NCI-H1417 (cell line): ENCODE measurements around the gene POU6F2.
"Not testable (repeated sequence)": the region's sequence is repeated elsewhere in the genome, so short reads cannot be mapped to it uniquely, and the experiment has no call there.

Source experiments
- DNase-seq, 3 experiments: peaks; one replicate each; lab custom pipeline; 2025; lab: John Stamatoyannopoulos, UW

The POU6F2 gene

DNA sequence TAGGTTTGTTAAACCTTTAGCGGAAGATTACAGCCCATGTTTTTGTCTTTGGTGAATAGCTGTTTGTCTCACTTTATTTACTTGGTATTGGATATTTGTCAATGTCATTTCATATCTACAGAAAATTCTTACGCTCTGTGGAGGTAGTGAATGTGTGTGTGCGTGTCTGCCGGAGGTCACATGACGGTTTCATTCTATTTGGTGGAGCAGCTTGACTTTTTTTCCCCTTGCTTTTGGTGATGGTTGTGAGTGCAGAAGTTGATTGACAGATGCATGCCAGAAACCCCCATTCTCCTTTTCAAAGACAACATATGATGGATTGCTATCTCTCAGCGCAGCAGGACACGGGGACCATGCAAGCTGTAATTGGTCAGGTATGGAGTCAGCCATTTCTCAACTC lies at the start of gene POU6F2:
Gene POU6F2 (plus strand): TSS at position 225 of the 400 bp plus-strand sequence. CDS start 45 bp downstream, at position 270.
- DNase-seq, result no peak

GRCh38 chr7:38928506-38928905 lies 49.2 kb upstream of the POU6F2 start:
- DNase-seq, result no peak

- peak in 2 of 3 experiments; percentile 33 to 80 for DNase-seq
These were observed 48.1 kb upstream of the POU6F2 start for GRCh38 chr7:38929460-38930171.

- peak; percentile 70 to 89 (median 71) for DNase-seq
These were observed 45.1 kb upstream of the POU6F2 start for GRCh38 chr7:38932509-38933168.

- DNase-seq, result peak in 1 of 3 experiments; percentile 38
These were observed 43.7 kb upstream of the POU6F2 start for GRCh38 chr7:38934051-38934450.

GRCh38 chr7:38934536-38934935 lies 43.2 kb upstream of the POU6F2 start:
- DNase-seq, result no peak

- no peak for DNase-seq
These were observed 41.1 kb upstream of the POU6F2 start for GRCh38 chr7:38936641-38937040.

DNA sequence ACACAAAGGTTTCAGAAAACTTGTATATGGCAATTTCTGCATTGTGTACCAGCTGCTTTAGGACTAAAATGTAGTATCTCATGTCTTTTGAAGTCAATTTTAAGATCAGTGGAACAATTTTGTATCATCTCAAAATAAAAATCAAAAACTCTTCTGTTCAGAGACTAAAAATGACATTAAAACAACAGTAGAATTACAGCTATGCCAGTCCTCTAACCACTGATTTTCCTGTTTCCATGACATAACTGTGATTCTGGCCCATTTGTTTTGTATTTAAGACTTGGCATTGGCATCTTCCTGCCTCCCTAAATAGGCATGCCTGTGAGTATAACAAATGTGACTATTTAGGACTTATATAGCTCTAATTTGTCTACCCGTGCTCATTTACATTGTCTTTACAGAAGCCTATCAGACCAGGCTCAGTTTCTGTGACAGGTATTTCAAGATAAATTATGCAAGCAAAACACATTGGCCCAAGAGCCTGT lies 39.7 kb upstream of the POU6F2 start:
- DNase-seq, result no peak

GRCh38 chr7:38938589-38938988 lies 39.1 kb upstream of the POU6F2 start:
- DNase-seq, result no peak

DNA sequence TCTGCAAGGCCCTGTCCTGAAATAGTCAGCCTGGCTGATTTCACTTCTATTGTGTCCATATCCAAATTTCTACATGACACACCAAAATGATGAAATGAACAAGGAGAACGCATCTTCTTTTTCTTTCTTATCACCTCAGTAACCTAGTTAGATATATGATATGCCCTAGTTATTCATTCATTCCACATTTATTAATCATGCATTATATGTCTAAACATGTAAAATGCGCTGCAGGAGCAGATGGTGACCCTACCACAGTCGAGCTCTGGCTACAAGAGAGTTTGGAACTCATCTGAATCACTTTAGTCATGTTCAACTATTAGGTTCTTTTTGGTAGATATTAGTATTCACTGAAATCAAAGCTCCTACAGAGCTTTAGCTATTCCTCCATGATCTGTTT lies 36.9 kb upstream of the POU6F2 start:
- no peak for DNase-seq

DNA sequence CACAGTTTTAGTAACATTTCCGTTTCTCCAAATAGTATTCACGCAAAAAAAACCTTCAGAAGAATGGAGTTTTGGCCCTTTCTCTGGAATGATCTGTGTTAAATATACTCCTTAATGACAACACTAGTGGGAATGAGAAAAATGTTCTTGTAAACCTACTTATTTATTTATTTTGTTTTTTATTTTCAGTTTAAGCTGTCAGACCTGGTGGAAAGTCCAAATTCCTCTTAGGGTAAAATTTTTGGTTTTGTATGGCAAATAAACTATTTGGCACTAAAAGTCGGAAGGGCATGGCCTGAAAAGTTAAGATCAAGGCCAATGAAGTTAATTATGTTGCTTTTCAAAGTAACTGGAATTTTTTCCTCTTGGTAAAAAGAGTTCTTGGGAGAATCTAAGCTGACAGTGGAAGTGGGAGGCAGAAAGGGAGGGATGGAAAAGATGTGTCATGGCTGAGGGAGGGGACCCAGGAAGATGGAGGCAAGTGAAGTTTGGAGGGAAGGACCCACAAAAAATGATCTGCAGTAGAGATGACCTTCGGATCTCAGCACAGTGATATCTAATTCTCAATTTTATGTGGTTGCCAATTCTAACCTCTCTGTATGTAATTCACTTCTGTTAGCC lies 35.2 kb upstream of the POU6F2 start:
- no peak for DNase-seq

- not testable (repeated sequence) for DNase-seq
These were observed 30.2 kb upstream of the POU6F2 start for GRCh38 chr7:38947541-38947940.

DNA sequence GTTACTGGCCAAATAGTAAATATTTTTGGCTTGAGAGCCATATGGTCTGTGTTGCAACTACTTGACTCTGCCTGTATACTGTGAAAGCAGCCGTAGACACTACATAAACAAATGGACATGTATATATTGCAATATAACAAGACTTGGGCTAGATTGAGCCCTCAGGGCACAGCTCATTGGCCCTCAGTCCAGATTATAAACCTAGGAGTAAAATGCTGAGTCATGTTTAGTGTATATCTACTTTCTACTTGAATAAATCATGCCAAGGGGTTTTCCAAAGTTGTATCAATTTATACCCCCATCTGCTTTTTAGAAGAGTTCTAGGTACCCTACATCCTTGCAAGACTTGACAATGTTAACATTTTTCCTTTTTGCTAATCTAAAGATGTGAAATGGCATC lies 27.4 kb upstream of the POU6F2 start:
- peak in 1 of 3 experiments; percentile 38 for DNase-seq

DNA sequence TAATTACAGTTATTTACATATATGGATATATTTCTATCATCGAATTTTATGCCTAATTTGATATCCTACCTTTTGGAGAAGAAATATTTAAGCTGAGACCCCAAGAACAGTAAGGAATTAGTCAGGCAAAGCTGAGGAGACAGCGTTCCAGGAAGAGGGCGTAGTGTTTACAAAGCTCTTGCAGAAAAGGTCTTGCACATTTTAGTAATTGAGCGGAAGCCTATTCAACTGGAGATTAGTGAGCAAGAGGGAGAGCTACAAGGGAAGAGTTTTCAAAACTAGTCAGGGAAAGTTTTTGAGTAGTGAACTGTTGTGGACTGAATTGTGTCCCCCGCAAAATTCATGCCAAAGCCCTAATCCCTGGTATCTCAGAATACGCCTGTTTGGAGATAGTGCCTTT lies 26.5 kb upstream of the POU6F2 start:
- DNase-seq, result no peak

DNA sequence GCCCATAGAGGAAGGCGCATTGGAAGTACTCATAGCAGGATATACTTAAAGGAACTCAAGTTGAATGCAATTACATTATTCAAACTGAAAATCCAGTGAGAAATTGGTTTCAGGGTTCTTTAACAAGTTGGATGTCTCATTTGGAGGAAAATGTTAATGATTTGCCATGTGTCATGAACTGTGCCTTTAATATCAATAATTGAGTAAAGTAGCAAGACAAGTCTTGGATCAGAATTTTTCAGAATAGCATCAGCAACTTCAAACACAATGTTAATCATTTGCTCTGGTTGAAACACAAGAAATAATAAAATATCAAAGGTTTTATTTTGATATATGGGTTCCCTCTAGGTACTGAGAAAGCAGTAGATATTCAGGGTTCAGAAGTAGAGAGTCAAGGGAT lies 24.5 kb upstream of the POU6F2 start:
- DNase-seq, result no peak

GRCh38 chr7:38953971-38954370 lies 23.7 kb upstream of the POU6F2 start:
- no peak for DNase-seq

GRCh38 chr7:38955892-38956291 lies 21.8 kb upstream of the POU6F2 start:
- no peak for DNase-seq

GRCh38 chr7:38962028-38962427 lies 15.7 kb upstream of the POU6F2 start:
- no peak for DNase-seq

DNA sequence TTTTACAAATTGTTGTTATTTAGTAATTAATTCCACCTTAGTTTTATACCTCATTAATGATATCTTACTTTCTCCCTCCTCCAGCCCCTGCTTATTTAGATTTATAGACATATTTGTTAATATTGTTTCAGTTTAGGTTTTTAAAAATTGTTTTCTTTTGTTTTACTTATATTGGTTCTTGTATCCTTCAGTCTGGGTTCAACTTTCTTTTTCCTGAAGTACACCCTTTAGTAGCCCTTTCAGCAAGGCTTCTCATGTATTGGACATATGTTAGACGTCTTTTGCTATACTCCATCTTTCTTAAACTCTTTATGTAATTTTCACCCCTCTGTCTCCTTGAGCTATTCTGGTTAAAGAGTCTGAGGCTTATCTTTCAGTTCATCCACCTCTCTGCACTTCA lies 12.8 kb upstream of the POU6F2 start:
- no peak for DNase-seq

- DNase-seq, result no peak
These were observed 3.9 kb upstream of the POU6F2 start for GRCh38 chr7:38973760-38974159.

DNA sequence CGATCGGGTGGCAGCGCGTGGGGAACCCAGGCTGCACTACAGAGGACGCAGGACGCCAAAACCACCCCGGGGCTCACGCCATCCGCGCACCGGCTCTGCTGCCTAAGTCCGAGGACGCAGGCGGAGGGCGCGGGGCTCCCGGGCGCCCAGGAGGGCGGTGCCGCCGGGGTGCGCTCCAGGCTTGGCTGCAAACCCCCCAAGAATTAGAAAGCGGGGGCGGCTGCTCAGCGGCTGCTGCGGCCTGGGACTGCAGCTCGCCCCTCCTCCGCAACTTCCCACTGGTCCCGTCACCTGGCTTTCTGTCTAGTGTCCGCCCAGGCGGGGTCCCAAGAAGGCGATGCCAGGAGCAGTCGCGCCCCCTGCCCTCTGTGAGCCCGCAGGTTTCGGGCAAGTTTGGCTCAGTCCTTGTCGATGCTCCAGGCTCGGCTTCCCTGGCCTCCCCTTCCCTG lies 1.7 kb upstream of the POU6F2 start:
- DNase-seq, result no peak

- DNase-seq, result peak in 1 of 3 experiments; percentile 15
These were observed 782 bp downstream of the POU6F2 start for GRCh38 chr7:38978491-38978890.

- no peak for DNase-seq
These were observed 14.5 kb downstream of the POU6F2 start for GRCh38 chr7:38992203-38992602.
